Measurements from ENCODE around the gene ERICH2.

The ERICH2 gene

GRCh38 chr2:170763232-170763631 lies 6.9 kb upstream of the ERICH2 start:
- DNase-seq, result no peak

DNA sequence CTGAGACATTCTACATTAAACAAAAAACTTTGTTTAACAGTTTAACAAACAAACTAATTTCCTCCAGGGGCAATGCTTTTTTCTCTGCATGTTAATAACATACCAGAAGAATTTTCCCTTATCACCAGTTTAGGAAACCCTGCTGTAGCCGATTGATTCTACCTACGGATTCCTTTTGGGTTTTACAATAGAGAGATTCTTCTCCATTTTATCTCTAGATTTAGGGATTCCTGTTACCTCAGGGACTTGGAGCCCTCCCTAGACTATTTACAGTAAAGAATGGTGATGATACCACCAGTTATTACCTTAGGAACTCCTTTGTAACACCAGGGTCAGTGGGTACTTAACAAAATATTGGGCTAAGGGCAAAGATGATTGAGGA lies 5.3 kb upstream of the ERICH2 start:
- DNase-seq, result no peak

DNA sequence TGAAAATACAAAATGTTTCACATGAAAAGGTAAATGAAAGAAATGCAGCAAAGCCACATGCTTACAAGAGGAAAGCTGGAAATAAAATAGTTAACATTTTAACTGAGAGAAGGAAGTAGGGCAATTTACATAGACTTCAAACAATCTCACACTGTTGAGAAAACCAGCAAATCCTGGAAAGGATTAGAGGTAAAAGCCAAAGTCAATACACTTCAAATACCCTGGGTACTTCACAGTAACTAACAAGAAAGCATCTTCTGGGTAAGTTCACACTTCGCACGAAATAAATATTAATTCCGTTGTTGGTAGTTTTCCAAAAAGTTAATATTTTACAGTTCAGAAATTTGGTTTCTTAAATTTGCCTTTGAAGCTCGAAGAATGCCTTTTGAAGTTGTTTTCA lies 3.5 kb upstream of the ERICH2 start:
- DNase-seq, result no peak

DNA sequence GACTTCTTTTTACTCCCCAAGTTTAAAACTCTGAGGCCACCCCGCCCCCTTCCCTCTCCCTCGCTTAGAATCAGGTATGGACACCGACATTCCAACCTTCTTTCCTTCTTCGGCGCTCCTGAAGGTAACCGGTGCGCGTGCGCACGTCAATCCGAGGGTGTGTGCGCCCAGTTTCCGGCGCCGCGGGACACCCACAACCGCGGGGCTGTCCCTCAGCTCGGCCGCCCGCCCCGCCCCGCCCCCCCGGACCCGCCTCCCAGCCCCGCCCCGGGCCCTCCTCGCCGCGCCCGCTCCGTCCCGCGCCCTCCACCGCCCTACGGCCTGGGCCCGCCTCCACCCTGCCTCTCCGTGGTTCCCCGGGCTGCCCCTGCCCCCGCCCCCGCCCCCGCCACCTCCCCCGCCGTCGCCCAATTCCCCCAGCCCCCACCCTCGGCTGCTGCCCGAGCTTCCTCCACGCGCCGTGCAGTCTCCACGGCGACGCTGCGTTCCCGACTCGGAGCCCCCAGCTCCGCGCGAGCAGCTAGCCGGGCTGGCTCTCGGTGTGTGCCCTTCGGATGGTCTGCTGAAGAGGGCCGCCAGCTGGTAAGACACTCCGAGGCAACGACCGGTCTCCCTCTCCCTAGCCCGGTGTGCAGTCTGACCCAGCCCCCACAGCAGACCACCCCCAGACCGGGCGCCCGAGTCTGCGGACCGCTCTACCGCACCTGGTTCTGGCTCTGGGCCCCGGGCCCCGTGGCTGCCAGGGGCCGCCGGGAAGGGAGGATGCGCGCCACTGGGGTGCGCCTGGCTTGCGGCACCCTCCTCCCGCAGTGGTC lies 635 bp downstream of the ERICH2 start:
- DNase-seq, result peak; percentile 87

- DNase-seq, result no peak
Measured at GRCh38 chr2:170771421-170771937, 1.3 kb downstream of the ERICH2 start.

DNA sequence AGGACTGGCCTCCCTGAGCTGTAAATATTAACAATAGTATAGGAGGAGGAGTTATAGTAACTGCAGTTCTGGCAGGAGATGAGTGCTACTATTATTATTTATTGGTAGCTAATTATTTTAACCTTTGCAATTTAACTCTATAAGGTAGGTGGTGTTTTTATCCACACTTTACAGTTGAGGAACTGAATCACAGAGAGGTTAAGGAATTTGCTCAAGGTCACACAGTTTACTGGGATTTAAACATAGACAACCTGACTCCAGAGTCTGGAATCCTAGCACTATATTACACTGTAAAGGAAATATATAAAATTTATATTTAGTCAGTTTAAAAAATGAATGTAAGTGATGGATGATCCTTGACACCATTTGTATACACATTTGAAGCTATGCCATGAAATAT lies 2.1 kb downstream of the ERICH2 start:
- DNase-seq, result no peak

DNA sequence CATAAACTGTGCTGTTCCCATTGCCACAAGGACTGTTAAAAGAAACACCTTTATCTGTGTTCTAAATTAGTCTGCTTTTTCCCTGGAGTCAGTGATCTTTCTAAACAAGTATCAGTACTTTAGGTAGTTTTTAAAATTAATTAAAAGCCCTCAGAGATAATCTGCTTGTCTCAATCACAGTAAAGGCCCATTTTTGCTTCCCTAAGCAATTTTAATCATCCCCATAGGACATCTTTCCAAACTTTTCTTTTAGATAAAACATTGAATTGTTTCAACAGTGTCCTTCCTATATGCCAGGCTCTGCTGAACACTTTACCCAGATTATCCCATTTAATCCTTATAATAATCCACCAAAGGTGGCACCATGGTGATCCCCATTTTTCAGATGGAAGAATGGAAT lies 3.9 kb downstream of the ERICH2 start:
- no peak for DNase-seq

GRCh38 chr2:170778900-170779299 lies 8.7 kb downstream of the ERICH2 start:
- DNase-seq, result no peak

DNA sequence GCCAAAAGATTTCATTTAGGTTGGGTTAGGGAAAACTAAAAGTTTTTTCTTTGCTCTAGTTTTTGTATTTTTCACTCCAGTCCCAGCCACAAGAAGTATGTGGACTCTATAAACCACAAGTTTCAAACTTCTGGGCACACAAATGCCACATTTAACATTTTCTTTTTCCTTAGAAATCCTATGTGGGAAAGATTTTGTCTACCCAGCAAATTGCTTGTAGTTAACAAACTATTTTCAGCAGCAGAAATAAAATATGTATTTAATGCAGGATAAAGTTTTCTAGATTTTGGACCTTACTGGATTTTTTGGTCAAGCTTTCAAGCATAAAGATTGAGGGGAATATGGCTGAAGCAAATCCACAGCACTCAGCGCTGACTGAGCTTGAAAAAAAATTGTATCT lies 9.1 kb downstream of the ERICH2 start:
- no peak for DNase-seq

GRCh38 chr2:170782673-170783072 lies 12.5 kb downstream of the ERICH2 start:
- DNase-seq, result no peak

GRCh38 chr2:170783549-170783948 lies 13.4 kb downstream of the ERICH2 start:
- DNase-seq, result no peak

- DNase-seq, result no peak
Measured at GRCh38 chr2:170798996-170799395, 28.8 kb downstream of the ERICH2 start.

DNA sequence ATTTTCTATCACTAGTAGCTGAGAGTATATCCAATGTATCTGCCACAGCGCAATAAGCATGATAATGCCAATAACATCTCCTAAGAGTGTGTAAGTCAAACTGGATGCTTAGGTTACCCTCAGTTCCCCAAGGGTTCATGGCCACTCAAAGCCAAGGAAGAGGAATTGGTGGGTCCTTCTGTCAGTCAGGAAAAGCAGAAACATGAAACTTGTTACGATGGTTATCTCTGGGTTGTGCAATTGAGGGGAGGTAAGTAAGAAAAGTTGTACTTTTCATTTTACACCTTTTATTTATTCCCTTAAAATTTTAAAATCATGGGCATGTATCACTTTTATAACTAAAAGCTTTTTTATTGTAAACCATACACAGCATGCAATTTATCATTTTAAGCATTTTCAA lies 36.4 kb downstream of the ERICH2 start:
- no peak for DNase-seq

DNA sequence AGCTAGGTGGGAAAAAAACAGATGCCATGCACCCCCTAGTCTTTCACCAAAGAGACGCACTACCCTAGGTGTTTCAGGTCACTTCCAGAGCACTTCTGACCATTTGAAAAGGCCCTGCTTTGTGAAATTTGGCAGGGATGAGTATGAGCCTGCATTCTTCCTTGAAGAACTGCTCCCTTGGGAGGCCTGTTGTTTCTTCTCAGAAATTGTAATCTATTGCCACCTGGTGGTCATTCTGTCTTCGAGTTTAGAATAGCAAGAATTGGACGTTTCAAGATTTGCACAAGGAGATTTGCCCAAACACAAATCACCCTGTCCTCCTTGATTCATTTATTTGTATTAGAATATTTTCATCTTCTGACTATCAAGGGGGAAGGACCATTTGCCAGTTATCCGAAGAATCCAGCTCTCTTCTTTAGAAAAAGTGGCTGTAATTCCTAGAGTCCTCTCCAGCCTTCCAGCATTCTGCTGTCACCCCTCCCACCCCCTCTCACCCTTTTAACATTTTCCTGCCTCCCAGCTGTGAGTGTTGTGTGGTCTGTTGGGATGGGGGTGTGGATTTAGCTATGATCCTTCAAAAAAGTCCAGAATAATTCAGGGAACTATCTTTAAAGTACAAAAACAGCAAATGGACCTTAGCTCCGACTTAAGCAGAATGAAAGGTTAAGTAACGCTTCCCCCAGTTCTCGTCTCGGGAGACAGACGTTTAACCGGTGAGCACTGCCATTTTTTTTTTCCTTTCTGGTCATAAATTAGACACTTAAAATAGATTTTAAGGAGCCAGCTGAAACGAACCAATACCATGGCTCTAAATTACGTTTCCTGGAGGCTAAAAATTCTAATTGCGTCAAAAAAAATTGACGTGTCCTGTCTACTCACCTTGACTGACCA lies 42.8 kb downstream of the ERICH2 start:
- peak; percentile 98 for DNase-seq

GRCh38 chr2:170813611-170814532 lies 43.7 kb downstream of the ERICH2 start:
- DNase-seq, result no peak

GRCh38 chr2:170814533-170815230 lies 44.5 kb downstream of the ERICH2 start:
- DNase-seq, result no peak

GRCh38 chr2:170815311-170815710 lies 45.1 kb downstream of the ERICH2 start:
- no peak for DNase-seq

- peak; percentile 83 for DNase-seq
Measured at GRCh38 chr2:170815746-170816503, 45.7 kb downstream of the ERICH2 start.

GRCh38 chr2:170816504-170817092 lies 46.4 kb downstream of the ERICH2 start, which contains the start of gene GAD1:
Gene GAD1, plus strand, starts transcription at chr2:170816887. Its CDS starts 1,705 bp downstream, at chr2:170818592.
- DNase-seq, result peak; percentile 87

Measured in NCI-H2171 (cell line).